Right renal pelvis (tissue), 4 donors: ENCODE results near the gene EEF2K. TPM values are rescaled to one million over a fixed set of nuclear protein-coding genes. Genes with fewer than 3 reads are reported as not detected.
"Not testable (repeated sequence)": the region's sequence is repeated elsewhere in the genome, so short reads cannot be mapped to it uniquely, and the experiment has no call there.

Experiments used
- DNase-seq, 4 donors: peaks; one replicate each; pipeline ENCODE4 v3.0.0-alpha.2; 2013; ENCODE audit warnings: low read depth in 4 of 4, low spot score in 3 of 4, missing footprints in 1 of 4
- polyA plus RNA-seq, 4 donors: library from polyadenylated mRNA; unstranded; fragments of 120-200 nt; gene quantifications; one replicate each; pipeline ENCODE4 v1.2.1, GENCODE V29; 2013; ENCODE audit not compliant: insufficient read length in 4 of 4

Gene EEF2K
- 10 to 100 TPM; 10.5 to 14.3 (median 12.1) TPM for polyA plus RNA-seq

GRCh38 chr16:22206013-22206841 lies at the start of gene EEF2K:
TSS of gene EEF2K (plus strand) at chr16:22206278. CDS start at chr16:22225730, 19,452 bp downstream.
- peak; percentile 83 to 88 (median 85) for DNase-seq

DNA sequence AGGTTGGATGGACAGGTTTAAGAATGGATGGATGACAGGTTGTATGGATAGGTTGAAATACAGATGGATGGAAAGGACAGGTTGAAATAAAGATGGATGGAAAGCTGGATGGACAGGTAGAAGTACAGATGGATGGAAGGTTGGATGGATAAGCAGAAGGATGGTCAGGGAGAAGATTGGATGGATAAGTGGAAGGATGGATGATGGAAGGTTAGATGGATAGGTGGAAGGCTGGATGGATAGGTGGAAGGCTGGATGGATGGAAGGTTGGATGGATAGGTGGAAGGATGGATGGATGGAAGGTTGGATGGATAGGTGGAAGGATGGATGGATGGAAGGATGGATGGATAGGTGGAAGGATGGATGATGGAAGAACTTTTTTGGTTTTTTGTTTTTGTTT lies 44.7 kb upstream of the EEF2K start:
- no peak for DNase-seq

- peak in 3 of 4 donors; percentile 12 to 15 (median 14) for DNase-seq
Observed at GRCh38 chr16:22161999-22162655, 44.0 kb upstream of the EEF2K start, which contains the start of gene SDR42E2. TSS of gene SDR42E2 (plus strand) at chr16:22162506. CDS start at chr16:22165583, 3,077 bp downstream.

- DNase-seq: no peak
Observed at GRCh38 chr16:22162656-22163009, 43.4 kb upstream of the EEF2K start.

- DNase-seq: no peak
Observed at GRCh38 chr16:22163806-22164205, 42.3 kb upstream of the EEF2K start.

- no peak for DNase-seq
Observed at GRCh38 chr16:22164482-22164881, 41.6 kb upstream of the EEF2K start.

DNA sequence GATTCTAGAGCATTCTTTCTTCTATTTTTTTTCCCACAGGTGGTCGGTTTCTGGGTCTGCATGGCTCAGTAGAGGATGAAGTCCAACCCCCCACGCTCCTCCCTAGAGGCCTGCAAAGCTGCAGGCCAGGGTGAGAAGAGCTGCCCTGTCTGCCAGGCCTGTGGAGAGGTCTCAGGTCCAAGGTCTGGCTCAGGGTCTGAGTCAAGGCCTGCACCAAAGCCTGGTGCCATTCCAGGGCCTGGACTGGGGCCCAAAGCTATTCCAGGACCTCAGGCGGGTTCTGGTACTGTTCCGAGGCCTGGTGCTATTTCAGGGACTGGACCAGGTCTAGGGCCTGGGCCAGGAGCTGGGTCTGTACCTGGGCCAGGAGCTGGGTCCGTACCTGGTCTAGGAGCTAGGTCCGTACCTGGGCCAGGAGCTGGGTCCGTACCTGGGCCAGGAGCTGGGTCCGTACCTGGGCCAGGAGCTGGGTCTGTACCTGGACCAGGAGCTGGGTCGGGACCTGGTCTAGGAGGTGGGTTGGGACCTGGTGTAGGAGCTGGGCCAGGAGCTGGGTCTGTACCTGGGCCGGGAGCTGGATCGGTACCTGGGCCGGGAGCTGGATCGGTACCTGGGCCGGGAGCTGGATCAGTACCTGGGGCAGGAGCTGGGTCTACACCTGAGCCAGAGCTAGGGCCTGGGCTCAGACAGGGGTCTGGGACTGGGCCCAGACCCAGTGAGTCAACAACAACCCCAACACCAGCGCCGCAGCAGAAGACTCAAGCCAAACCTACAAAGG lies 40.4 kb upstream of the EEF2K start:
- DNase-seq: no peak

- DNase-seq: no peak
Observed at GRCh38 chr16:22171953-22172352, 34.1 kb upstream of the EEF2K start.

DNA sequence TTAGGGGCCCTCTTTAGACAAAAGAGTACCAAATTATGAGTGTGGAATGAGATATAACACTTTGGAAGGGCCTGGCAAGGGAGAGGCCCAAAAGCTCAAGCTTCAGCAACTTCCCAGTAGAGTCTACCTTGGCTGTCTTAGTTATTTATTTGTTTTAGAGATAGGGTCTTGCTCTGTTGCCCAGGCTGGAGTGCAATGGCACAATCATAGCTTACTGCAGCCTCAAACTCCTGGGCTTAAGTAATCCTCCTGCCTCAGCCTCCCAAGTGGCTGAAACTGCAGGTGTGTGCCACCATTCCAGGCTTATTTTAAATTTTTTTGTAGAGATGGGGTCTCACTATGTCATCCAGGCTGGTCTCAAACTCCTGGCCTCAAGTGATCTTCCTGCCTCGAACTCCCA lies 33.4 kb upstream of the EEF2K start:
- DNase-seq: not testable (repeated sequence)

DNA sequence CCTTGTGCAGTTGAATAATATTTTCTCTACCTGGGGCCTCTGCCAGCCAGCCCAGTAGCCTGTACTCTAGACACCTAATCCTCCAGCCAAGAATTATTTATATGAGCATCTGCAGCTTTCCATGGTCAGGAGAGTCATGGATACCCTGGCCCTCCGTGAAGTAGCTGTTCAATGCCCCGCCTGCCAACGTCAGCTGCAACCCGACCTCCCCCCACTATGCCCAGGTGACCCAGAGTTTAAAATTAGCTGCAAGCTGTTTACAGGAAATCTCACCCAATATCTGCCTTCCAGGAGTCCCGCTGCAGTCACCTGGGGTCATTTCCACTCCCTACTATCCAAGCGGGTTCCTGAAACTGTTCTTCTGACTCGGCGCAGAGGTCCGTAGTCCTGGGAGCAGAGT lies 31.4 kb upstream of the EEF2K start:
- DNase-seq: no peak

- DNase-seq: no peak
Observed at GRCh38 chr16:22177968-22178930, 27.8 kb upstream of the EEF2K start.

DNA sequence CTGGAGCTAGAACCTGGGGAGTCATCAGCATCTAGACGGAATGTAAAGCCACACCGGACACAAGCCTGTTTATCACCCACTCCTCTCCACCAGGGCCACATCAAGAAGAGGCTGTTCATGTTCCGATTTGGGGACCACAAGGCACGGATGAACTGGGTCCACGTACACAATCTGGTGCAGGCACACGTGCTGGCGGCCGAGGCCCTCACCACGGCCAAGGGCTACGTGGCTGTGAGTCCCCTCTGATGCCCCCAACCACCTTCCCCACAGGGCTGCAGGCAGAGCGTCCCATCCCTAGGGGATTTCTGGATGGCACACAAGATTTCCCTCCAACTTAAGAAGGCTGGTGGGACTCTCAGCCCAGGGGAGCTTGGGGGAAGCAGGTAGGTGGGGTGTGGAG lies 24.7 kb upstream of the EEF2K start:
- no peak for DNase-seq

- no peak for DNase-seq
Observed at GRCh38 chr16:22181843-22182242, 24.2 kb upstream of the EEF2K start.

DNA sequence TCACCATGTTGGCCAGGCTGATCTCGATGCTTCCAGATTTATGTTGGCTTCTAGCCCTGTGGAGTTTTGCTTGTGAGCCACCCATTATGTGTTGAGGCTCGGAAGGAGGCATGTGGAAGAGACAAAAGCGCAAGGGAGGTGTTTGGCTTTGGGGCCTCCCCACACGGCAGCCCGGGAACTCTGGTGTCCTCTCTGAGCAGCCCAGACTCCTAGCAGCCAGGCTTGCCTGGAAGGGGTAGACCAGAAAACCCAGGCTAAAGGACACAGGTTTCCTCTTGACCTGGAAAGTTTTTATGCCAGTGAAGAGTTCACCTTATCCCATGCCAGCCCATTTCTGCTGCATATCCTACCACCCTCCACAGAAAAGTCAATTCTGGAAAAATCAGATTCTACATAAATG lies 22.7 kb upstream of the EEF2K start:
- no peak for DNase-seq

GRCh38 chr16:22183901-22184614 lies 22.0 kb upstream of the EEF2K start:
- no peak for DNase-seq

- DNase-seq: no peak
Observed at GRCh38 chr16:22184615-22184968, 21.5 kb upstream of the EEF2K start.

- DNase-seq: no peak
Observed at GRCh38 chr16:22186517-22186916, 19.6 kb upstream of the EEF2K start.

DNA sequence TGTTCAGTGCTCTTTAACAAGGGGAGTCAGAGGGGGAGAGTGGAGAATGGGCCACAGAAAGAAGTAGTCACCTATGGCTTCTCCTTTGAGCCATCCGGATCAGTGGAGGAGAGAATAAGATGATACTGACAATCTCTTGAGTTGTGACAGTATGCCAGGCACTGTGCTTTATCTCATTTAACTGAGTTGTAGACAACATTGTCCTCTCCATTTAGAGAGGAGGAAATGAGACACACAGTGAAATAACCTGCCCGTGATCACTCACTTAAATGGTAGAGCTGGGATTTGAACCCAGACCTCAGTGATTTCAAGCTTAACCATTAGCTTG lies 17.8 kb upstream of the EEF2K start:
- DNase-seq: no peak

DNA sequence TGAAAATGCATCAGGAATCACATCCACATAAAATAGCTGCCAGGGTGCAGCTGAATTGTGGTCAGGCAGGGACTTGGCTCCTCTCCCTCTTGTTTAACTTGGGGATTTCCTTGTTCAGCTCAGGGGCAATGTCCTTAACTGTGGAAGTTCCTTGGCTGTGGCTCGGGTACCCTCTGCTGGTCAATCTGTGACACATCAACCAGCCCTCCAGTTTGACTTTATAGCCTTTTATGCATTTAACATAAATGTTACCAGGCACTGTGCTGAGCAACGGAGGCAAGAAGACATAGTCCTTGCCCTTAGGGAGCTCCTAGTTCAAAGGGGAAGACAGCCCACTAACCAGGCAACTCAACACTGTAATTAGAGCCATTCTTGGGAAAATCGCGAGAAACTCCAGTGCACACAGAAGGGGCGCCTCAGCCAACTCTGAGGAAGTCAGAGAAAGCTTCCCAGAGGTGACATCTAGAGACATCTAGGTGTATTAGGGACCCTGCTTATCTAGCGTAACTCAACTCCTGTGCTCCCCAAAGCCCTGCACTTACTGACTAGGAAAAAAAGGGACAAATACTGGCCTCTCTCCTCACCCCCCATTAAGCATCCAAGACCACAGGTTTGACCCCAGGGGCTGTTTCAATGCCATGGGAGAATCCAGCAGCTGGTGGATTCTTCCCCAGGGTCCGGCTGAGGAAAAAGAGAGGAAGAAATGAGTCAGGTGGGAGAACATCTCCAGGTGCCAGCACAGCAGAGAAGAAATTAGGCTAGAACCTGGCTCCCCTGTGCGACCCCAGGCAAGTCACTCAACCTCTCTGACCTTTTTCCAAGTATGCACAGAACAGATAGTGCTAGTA lies 17.3 kb upstream of the EEF2K start:
- DNase-seq: peak in 1 of 4 donors; percentile 51
